GM19035 (cell line): ENCODE data around the gene ADI1.
"Not testable (repeated sequence)": the region's sequence is repeated elsewhere in the genome, so short reads cannot be mapped to it uniquely, and the experiment has no call there.

ENCODE experiments used
- ATAC-seq: cut with Tn5 transposase; IDR thresholded peaks from one replicate; pipeline ENCODE4 v1.9.1; 2021; ENCODE audit not compliant: unreplicated experiment

The ADI1 gene

GRCh38 chr2:3464401-3465005 is 54.8 kb downstream of the ADI1 start:
- ATAC-seq = no peak

DNA sequence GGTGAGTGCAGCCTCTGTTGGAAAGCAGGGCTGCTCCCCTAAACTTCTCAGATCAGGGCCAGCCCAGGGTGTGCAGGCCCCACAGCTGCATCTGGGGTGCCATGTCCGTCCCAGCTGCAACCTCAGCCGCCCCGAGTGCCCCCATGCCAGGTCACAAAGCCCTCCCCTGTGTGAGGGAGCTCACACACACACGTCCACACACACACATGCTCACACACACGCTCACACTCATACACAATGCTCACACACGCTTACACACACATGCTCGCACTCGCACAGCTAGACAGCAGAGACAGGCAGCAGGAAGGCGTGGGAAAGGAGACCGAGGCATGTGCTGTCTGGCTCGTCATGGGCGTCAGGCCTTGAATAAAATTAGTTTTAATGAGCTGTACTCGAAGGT is 55.4 kb downstream of the ADI1 start:
- ATAC-seq = no peak

- no peak for ATAC-seq
Measured at GRCh38 chr2:3463186-3463835, 56.0 kb downstream of the ADI1 start.

DNA sequence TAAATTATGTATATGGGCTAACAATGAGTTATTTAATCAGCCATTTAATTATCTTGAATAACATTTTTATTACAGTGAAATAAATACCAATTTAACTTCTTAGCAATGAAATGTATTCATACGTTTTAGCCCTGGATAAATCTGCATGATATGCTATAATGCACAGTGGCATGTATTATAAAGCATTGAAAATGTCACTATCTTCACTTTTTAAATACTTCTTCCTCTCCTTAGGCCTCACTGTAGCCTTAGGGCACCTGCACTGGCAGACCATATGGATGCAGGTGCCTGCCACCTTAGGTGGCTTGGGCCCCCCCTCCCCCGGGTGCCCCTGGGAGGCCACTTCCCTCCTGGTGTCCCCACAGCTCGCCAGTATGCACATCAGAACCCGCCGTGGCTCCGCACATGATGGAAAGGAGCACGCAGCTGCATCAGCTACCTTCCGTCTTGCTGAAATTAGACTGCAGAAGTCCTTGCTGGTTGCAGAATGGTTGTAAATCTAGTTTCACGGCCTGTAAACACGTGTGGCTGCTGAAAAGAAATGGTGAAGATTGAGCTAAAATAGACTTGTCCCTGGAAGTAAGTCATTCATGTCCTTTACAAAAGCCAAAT is 56.7 kb downstream of the ADI1 start:
- ATAC-seq = peak; percentile 2

DNA sequence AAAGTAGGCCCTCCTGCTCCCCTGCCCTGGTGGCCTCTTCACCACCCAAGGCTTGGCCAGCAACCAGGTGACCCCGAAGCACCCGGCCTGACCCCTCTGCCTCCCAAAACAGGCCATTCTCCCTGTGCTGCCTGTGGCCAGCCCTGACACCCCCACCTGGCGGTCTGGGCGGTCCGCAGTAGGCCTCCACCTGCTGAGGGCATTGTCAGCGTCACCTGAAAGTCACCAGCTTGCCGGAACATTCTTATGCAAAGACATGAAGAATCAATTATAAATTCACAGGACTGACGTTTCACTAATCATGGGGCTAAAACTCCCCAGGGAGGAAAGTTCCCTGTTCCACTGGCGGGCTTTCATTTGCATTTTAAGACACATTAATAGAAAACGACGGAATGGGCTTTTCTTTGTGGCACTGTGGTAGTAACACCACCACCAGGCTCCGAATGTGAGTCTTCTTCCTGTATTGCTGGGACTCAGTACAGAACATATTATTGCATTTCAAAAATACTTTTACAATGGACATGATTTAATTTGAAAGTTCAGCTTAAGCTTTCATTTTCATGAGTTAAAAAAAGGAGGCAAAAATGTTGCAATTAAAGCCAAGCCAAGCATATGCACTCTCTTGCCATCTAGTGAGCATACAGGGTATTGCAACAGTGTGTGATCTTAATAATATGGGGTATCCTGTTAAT is 57.4 kb downstream of the ADI1 start:
- peak; percentile 71 for ATAC-seq

GRCh38 chr2:3460831-3461800 is 58.2 kb downstream of the ADI1 start:
- no peak for ATAC-seq

- ATAC-seq = no peak
Measured at GRCh38 chr2:3460156-3460555, 59.2 kb downstream of the ADI1 start.

GRCh38 chr2:3459185-3460015 is 59.9 kb downstream of the ADI1 start:
- no peak for ATAC-seq

DNA sequence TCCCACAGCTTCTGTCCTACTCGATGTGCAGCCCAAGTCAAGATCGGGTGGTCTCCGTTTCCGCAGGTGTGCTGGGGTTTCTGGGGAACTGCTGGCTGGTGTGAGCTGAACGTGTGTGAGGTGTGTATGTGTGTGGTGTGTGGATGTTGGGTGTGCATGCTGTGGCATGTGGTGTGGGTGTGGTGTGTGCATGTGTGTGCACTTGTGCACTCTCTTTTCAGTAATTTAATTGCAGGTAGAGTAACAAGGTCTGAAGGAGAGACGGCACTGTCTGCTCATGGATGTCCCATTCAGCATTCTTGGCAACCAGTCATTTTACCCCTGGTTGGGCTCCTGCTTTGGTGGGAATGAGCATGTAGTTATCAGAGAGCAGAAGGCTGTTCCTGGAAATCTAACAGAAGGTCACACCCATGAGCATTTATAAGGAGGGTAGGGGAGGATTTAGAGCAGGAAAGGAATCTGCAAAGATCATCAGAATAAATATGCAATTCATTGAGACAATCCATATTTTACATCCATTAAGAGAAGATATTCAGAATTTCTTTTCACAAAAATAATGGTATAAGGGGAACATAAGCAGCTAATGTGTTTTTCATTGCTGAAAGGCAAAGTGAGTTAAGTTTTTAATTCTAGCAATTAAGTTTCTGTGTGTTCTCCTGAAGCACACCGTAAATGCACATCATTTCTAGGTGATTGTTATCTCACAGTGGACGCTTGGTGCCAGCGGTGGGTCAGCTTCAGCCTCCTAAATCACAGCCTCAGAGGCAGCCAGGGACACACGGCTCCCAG is 60.7 kb downstream of the ADI1 start:
- ATAC-seq = no peak

DNA sequence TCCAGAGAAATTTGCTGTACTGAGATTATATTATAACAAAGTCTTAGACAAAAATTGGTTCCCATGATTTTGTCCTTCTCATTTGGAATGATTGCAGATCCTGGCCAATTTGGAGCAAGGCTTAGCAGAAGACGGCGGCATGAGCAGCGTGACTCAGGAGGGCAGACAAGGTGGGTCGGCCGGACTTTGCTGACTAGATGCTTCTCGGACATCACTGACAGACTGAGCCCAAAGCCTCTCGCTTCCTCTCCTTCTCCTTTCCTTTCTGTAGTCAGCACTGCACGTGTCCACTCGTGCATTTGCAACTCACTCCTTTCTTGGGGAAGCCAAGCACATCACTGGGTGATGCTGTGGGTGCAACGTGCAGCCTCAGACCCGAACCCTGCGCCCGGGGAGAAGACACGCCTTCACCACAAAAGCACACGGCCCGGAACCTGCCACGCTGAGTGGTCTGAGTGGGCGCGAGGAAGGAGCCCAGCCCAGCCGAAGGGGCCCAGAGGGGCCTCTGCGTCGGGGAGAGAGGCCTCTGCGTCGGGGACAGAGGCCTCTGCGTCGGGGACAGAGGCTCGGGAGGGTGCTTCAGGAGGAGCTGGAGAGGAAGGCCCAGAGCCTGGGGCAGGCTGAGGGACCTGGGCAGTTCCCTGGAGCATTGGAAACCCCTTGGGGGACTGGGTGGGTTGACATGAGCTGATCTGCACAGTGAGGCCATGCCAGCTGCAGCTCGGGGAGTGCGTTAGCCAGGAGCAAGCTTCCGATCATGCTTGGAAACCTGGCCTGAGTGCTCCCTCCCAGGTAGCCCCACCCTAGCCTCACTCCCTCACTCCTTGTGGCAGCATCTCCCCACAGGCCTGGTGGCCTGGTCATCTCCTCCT is 61.6 kb downstream of the ADI1 start:
- no peak for ATAC-seq

DNA sequence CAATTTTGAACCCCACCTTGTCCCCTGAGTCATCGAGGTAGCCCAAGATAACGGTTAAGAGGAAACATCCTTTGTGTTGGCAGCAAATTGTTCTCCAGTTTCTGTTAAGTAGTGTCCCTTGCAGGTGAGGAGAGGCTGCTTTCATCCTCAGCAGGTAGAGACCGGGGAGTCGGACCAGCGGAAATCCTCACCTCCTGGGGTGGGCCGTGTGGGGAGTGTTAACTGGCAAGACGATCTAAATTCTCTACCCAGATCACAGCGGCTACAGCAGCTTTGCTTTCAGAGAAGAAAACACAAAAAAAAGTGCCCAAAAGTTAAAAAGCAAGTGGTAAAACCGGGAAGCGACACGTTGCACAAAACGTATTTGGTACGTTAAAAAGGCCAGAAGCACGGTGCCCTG is 63.2 kb downstream of the ADI1 start:
- no peak for ATAC-seq

DNA sequence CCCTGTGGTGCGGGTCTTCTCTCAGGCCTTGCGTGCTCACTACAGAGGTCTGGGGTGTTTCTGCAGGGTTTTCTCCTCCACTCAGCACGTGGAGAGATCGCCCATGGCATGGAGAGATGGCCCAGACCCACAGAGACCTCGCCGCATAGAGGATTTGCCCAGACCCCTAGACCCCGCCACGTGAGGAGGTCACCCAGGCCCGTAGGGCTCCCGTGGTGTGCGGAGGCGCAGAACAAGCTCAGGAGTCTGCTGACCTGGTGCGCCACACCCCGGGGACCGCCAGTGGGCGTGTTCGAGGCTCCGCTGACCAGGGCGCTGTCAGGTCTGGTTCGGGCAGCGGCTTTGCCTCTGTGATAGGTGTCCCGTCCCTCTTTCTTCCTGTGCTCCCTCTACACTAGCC is 64.5 kb downstream of the ADI1 start:
- no peak for ATAC-seq

DNA sequence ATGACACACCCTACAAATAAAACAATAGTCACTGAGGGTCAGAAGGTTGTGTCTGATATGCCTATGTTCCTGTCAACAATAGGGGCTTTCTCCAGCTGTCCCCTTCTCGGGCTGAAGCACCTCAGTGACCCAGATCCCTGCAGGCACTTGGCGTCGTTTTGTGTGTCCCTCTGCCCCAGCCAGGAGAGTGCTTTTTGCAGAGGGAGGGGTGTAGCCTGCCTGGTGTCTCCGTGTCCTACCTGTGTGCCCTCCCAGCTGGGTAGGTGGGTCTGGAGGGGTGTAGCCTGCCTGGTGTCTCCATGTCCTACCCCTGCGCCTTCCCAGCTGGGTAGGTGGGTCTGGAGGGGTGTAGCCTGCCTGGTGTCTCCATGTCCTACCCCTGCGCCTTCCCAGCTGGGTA is 65.3 kb downstream of the ADI1 start:
- not testable (repeated sequence) for ATAC-seq

DNA sequence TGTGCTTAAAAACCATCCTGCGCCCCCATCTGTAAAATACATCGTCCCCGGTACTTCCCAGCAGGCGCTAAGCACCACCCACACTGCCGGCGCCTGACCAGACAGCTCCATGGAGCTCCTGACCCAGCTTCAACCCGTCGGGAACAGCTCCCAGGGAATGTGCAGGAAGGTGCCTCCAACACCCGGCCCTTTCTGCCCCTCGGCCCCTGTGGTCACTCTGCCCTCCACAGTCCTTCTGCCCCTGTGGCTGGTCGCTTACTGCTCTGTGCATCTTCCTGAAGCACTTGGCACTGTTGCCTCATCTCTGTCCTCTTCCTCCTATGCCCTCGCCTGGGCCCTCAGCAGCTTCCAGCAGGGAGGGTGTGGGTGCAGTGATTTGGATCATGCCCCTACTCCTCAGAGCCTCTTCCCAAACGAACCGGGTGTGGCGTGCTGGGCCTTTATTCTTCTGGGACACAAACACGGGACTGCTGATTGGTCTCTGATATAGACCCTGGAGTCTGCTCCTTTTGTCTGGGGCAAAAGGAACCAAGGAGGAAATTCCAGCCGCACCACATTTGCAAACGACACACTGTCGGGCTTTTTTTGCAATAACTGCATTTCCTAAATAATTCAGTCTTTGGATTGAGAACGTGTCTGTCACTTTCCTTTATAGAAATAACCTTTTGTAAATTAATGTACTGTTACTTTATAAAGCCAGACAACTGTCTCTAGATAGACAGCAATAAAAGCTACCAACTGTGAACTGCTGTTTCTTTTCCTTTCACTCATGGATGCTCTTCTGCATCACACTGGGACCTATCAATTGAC is 65.9 kb downstream of the ADI1 start:
- no peak for ATAC-seq

GRCh38 chr2:3451926-3452671 is 67.2 kb downstream of the ADI1 start:
- ATAC-seq = no peak

- no peak for ATAC-seq
Measured at GRCh38 chr2:3451169-3451568, 68.2 kb downstream of the ADI1 start.
